NCI-H446 (cell line): ENCODE data around the gene CTSS.
"Not testable (repeated sequence)": the region's sequence is repeated elsewhere in the genome, so short reads cannot be mapped to it uniquely, and the experiment has no call there.

ENCODE experiments used
- DNase-seq, 2 experiments: peaks; one replicate each; lab custom pipeline; 2025; lab: John Stamatoyannopoulos, UW

Gene CTSS

DNA sequence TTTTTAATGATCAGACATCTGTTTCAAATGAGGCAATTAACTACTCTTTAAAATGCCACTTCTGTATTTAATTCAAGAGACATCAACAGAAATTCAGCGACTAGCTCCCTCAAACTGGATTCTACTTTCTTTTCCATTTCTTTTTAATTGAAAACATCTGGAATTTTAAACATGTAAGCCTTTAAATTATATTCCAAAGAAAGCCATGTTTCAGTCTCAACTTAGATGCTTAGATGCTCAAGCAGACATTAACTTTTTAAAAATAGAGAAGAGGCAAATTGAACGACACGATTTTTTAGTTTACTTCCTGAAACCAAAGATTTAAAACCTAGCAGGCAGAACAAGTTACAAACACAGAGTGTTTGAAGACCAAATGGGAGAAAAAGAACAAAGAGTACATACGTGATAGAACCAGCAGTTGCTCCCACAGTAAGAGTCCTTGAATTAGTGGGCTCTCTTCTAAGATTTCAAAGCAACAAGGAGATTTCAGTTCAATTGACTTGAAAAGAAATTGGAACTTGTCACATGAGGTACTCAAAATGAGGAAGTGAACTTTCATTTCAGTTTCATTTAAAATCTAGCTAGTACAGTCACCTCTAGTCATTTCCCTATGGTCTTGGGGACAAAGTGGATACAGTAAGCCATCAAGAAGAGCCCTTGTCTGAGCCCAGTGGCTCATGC lies at the start of gene CTSS:
CTSS (minus strand) TSS at position 483 of the 681 bp plus-strand sequence. CDS start 1,015 bp downstream, outside the sequence.
- DNase-seq, result no peak

- DNase-seq, result peak in 1 of 2 experiments; percentile 11
Observed at GRCh38 chr1:150813028-150813707, 47.6 kb upstream of the CTSS start.

- DNase-seq, result no peak
Observed at GRCh38 chr1:150810958-150811659, 45.5 kb upstream of the CTSS start.

GRCh38 chr1:150809651-150810050 lies 44.1 kb upstream of the CTSS start:
- DNase-seq, result no peak

- DNase-seq, result no peak
Observed at GRCh38 chr1:150808846-150809245, 43.3 kb upstream of the CTSS start.

DNA sequence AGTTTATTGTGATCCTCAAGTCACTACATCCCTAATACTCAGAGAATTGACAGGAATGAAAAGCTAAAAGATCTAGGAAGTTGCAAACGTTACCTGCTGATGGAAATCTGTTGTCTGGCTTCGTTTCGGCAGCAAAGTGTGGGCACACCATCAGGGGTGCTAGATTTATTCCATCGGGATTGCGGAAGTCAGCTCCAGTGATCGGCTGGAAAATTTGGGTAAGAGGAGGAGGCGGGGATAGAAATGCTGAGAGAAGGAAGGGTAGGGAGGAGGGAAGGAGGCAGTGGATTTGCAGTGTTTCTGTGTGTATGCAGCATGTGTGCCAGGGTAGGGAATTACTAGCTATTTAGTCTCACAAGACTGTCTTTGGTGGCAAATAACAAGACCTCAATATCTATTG lies 42.5 kb upstream of the CTSS start, which contains the start of gene CTSK:
CTSK (minus strand) TSS at position 140 of the 400 bp plus-strand sequence. CDS start 1,455 bp downstream, outside the sequence.
- no peak for DNase-seq

DNA sequence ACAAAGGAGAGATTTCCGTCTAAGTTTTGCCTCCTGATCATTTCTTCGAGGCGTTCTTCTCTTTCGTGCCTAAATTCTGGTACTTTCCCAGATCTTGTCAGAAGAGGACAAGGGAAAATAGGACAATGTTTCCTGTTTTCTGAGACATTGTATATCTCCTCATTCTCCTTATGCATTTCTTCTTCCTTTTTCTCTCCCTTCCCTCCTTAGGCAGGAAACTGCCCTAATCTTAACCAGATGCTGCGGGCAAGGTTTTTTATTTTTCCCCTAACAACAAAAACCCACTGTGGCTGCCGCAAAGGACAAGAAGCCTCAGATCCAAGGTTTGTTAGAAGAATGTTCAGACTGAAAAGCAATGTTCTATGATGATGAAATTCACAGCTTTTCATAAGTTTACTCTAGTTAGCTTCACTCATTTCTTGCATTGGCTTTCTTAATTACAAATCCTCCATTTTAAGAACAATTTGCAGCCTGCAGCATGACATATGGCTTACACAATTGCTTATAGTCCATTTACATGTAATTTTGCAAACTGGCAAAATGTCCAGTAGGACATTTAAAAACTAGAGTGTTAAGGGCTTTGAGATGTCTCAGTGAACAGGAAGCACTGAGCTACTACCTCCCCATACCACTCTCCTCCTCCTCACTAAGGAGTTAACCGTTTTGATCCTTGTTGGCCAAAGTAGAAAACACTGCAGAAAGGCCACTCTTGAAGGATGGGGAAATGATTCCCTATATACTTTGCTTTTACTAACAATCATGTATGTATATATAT lies 41.9 kb upstream of the CTSS start:
- no peak for DNase-seq

DNA sequence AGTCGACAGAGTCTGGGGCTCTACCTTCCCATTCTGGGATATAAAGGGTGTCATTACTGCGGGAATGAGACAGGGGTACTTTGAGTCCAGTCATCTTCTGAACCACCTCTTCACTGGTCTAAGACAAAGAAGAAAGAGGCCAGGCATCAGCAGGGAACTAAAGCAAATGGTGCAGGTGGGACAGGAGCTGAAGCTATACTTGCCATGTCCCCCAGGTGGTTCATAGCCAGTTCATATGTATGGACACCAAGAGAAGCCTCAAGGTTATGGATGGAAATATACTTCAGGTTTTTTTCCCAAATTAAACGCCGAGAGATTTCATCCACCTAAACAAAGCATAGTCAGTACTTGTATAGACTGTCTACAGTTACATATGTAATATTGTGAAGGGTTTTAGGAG lies 40.3 kb upstream of the CTSS start:
- no peak for DNase-seq

GRCh38 chr1:150804671-150805070 lies 39.1 kb upstream of the CTSS start:
- no peak for DNase-seq

DNA sequence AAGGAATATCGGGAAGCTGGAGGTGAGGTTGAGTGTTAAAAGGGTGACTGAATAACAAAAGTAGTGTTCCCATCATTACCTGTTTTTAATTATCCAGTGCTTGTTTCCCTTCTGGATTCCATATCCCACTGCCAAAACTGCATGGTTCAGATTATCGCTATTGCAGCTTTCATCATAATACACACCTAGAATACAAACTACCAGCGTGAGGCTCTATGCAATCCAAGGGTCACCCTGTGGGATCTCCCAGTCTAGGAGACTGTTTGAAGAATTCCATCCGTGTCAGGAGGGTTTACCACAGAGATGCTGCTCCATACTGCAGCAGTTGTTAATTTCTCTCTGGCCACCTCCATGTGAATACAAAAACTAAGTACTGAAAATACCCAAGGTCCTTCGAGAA lies 33.5 kb upstream of the CTSS start:
- no peak for DNase-seq

DNA sequence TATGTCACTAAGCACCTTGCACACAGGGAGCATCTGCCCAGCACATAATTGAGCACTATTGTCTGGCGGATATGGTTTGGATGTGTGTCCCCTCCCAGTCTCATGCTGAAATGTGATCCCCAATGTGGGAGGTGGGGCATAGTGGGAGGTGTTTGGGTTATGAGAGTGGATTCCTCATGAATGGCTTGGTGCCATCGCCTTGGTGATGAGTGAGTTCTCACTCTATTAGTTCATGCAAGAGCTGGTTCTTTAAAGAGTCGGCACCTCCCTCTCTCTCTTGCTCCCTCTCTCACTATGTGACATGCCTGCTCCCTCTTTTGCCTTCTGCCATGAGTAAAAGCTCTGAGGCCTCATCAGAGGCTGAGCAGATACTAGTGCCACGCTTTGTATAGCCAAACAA lies 32.9 kb upstream of the CTSS start:
- DNase-seq, result peak in 1 of 2 experiments; percentile 19

- no peak for DNase-seq
Observed at GRCh38 chr1:150796374-150796773, 30.8 kb upstream of the CTSS start.

- not testable (repeated sequence) for DNase-seq
Observed at GRCh38 chr1:150793778-150794177, 28.2 kb upstream of the CTSS start.

DNA sequence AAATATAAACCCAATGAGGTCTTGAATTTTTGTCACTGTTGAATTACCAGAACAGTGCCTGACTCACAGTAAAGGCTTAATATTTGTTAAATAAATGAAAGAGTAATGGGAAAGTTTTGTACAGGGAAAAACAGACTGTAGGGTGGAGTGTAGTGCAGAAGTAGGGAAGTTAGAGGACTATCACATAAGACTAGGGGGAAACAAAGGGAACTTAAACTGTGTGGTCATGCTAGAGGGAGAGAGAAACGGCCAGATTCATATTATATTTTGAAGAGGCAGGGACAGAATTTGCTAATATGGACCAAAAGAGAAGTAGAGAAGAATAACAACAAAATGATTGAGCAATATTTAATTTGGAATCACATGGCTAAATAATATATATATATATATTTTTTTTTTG lies 27.6 kb upstream of the CTSS start:
- no peak for DNase-seq

- DNase-seq, result no peak
Observed at GRCh38 chr1:150791585-150791984, 26.0 kb upstream of the CTSS start.

GRCh38 chr1:150789396-150789795 lies 23.8 kb upstream of the CTSS start:
- DNase-seq, result no peak

DNA sequence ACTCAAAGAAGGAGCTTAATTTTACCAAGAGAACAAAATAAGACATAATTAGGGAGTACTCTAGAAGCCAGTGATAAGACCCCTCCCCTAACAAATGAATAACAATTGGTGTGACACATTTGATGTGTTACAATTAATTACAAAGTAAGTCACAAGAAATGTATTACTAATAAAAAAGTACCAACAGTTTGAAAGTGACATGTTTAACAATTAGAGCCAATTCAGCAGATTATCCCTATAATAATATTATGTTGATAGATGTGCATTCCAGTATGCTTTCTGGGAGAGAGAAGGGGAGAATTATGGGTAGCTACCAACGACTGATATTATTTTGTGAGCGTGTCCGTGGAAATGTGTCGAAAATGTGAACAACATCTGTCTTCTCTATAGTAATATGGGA lies 23.4 kb upstream of the CTSS start:
- no peak for DNase-seq

GRCh38 chr1:150787455-150787854 lies 21.9 kb upstream of the CTSS start:
- DNase-seq, result no peak

GRCh38 chr1:150780510-150780909 lies 14.9 kb upstream of the CTSS start:
- DNase-seq, result no peak

DNA sequence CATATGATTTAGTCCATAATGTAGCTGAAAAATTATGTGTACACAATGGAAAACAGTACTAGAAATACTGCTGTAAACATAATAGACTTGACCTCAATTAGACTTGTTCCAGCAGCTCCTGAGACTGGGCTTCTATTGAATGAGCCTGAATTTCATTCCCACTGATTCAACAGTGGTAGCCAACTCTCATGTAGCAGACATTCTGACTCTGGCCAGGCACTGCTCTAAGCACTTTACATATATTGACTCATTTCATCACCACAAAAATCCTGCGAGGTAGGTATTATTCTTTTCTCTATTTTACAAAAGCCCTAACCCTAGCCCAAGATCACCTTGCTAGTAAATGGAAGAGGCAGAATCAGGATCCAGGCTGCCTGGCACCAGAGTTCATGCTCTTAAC lies 12.8 kb upstream of the CTSS start:
- no peak for DNase-seq

GRCh38 chr1:150777544-150777943 lies 12.0 kb upstream of the CTSS start:
- no peak for DNase-seq

- DNase-seq, result not testable (repeated sequence)
Observed at GRCh38 chr1:150775931-150776505, 10.4 kb upstream of the CTSS start.
